Fibroblast of the aortic adventitia (primary cell): ENCODE measurements around the gene PAGE1. TPM values are rescaled to one million over a fixed set of nuclear protein-coding genes. Genes with fewer than 3 reads are reported as not detected.

Experiments used
- DNase-seq: peaks from one replicate; pipeline ENCODE4 v3.0.0-alpha.2; 2010; ENCODE audit warnings: low read depth
- H3K4me3 ChIP-seq: 2 replicates; pipeline ENCODE4 v1.5.1; 2011; ENCODE audit warnings: low read depth, mild to moderate bottlenecking, control low read depth, low read length, moderate library complexity
- total RNA-seq: library from RNA; depleted of rRNA; stranded (reverse); fragments of >200 nt; gene quantifications from 2 replicates; pipeline ENCODE4 v1.2.3, GENCODE V29; 2012; ENCODE audit warnings: low replicate concordance
- TF ChIP-seq, protein P1 (sequence below): IDR thresholded peaks from 2 replicates; pipeline ENCODE4 v1.5.1; 2011; ENCODE audit warnings: mild to moderate bottlenecking, low read length, control low read depth, inconsistent platforms; ENCODE audit not compliant: insufficient read depth

The PAGE1 gene
- total RNA-seq, 1 donor: not detected

DNA sequence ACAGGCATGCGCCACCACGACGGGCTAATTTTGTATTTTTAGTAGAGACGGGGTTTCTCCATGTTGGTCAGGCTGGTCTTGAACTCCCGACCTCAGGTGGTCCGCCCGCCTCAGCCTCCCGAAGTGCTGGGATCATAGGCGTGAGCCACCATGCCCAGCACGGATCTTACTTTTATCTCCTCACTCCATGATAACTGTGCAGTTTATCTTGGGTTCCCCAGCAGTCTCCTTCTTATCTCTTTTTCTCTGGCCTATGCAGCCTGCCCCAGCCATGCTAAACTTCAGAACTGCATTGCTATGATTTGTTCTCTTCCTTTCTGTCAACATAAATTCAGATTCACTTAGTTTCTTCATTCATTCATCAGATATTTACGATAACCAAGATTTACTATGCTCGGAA, 22.4 kb downstream of the PAGE1 start:
- TF ChIP-seq, protein P1, sequence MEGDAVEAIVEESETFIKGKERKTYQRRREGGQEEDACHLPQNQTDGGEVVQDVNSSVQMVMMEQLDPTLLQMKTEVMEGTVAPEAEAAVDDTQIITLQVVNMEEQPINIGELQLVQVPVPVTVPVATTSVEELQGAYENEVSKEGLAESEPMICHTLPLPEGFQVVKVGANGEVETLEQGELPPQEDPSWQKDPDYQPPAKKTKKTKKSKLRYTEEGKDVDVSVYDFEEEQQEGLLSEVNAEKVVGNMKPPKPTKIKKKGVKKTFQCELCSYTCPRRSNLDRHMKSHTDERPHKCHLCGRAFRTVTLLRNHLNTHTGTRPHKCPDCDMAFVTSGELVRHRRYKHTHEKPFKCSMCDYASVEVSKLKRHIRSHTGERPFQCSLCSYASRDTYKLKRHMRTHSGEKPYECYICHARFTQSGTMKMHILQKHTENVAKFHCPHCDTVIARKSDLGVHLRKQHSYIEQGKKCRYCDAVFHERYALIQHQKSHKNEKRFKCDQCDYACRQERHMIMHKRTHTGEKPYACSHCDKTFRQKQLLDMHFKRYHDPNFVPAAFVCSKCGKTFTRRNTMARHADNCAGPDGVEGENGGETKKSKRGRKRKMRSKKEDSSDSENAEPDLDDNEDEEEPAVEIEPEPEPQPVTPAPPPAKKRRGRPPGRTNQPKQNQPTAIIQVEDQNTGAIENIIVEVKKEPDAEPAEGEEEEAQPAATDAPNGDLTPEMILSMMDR: no peak
- no peak for DNase-seq
- no peak overlapping the region for H3K4me3 ChIP-seq

DNA sequence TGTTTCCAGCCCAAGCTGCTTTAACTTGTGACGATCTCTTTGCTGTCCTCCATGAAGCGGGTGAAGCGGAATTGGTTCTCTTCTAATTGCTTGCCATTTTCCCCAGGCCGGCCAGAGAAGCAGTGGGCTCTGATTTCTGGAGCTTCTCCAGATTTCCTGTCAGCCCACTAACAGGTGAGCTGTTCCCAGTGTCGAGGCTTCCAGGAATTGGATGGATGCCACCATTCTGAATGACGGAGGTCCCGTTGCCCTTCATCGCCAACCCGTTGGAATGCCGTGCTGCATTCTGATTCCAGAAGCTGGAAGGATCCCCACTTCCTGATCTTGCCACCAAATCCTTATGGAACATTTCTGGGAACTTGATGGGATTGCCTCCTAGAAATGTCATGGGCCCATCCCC, 31.0 kb downstream of the PAGE1 start:
- no peak for DNase-seq
- no peak overlapping the region for H3K4me3 ChIP-seq
- TF ChIP-seq, protein P1: no peak

DNA sequence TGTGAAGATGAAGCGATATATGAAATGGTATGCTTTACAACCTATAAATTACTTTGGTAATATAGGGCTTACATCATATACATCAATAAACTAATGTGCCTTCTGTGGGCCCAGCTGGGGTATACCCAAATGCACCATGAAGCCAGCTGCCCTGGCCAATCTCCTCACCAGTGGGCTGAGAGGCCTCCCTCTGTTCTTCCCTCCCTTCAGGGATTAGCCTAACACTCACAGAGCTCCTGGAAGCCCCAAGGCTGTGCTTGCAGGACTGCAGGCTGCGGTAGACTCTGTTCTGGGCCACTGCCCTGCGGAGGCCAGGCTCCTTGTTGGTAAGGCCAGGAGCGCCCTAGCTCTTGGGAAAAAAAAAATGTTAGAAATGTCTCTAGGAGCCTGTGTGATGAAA, 33.9 kb downstream of the PAGE1 start:
- H3K4me3 ChIP-seq: no peak overlapping the region
- no peak for DNase-seq
- TF ChIP-seq, protein P1: no peak

DNA sequence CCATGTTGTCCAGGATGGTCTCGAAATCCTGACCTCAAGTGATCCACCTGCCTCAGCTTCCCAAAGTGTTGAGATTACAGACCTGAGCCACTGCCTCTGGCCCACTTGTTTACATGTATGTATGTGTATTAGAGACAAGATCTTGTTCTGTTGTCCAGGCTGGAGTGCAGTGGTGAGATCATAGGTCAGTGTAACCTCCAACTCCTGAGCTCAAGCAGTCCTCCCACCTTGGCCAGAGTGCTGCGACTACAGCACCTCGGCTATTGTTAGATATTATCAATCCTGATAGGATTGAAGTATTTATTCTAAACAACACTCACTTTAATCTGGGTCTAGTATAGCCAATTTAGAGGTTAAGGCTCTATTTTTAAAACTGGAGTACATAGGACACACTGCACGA, 36.0 kb downstream of the PAGE1 start:
- no peak for DNase-seq
- no peak overlapping the region for H3K4me3 ChIP-seq
- TF ChIP-seq, protein P1: no peak

DNA sequence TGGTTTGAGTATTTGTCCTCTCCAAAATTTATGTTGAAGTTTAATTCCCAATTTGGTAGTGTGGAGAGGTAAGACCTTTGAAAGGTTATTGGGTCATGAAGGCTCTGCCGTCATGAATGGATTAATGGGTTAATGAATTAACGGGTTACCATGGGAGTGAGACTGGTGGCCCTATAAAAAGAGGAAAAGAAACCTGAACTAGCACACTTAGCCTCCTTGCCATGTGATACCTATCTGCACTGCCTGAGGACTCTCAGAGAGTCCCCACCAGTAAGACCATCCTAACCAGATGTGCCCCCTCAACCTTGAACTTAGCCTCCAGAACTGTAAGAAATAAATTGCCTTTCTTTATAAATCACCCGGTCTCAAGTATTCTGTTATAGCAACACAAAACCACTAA, 39.3 kb downstream of the PAGE1 start:
- TF ChIP-seq, protein P1: no peak
- H3K4me3 ChIP-seq: no peak overlapping the region

DNA sequence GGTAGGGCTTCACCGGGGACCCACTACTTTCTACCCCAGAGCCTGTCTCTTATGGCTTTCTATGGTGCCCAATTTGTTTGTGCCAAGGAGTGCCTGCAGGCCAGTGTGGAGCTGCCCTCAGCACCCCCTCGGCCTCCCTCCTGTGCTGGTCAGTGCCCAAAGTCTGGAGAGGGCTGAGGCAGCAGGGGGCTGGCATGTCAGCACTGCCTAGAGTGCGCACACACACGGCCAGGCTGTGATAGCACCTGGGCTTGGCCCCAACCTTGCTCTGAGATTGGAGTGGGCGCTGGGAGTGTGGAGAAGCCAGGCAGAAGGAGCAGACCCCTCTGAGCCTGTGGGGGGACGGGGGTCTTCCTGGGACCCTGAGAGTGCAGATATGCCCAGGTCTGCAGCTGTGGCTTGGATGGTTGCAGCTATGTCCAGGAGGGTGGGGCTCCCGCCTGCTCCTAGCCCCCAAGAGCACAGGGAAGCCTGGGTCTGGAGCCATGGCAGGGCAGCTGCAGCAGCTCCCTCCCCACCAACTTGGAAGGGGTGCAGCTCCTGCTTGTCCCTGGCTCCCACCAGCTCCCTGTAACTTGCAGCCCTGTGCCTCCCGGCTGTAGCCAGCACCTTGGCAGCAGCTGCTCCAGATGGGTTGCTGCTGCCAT, 50.7 kb downstream of the PAGE1 start:
- H3K4me3 ChIP-seq: no peak overlapping the region
- DNase-seq: no peak
- TF ChIP-seq, protein P1: no peak

More for the DNA sequence above, 39.3 kb downstream of the PAGE1 start:
- no peak for DNase-seq

Other genes with a start within 250 kb of the PAGE1 start
- not detected in 2 replicates for gene GAGE12C, start 163.8 kb downstream of the PAGE1 start, total RNA-seq
- gene GAGE12D, start 154.3 kb downstream of the PAGE1 start, total RNA-seq: not detected in 2 replicates
- not detected in 2 replicates for gene GAGE12E, start 144.7 kb downstream of the PAGE1 start, total RNA-seq
- gene GAGE12F, start 135.1 kb downstream of the PAGE1 start, total RNA-seq: not detected in 2 replicates
- gene GAGE12G, start 125.6 kb downstream of the PAGE1 start, total RNA-seq: not detected in 2 replicates
- not detected in 2 replicates for gene GAGE12H, start 116.0 kb downstream of the PAGE1 start, total RNA-seq
- gene GAGE2A, start 106.5 kb downstream of the PAGE1 start, total RNA-seq: not detected in 2 replicates
- not detected in 2 replicates for gene GAGE1, start 97.0 kb downstream of the PAGE1 start, total RNA-seq
- gene PAGE4, start 133.3 kb upstream of the PAGE1 start, total RNA-seq: not detected in 2 replicates
- gene USP27X, start 183.5 kb upstream of the PAGE1 start, total RNA-seq: 2.8 and 2.9 TPM in 2 replicates
- 10.5 and 13.5 TPM in 2 replicates for gene CLCN5, start 226.6 kb upstream of the PAGE1 start, total RNA-seq